Caco-2 (cell line): ENCODE data around the gene KCTD5. TPM values are rescaled to one million over a fixed set of nuclear protein-coding genes. Genes with fewer than 3 reads are reported as not detected.
"Not testable (repeated sequence)": the region's sequence is repeated elsewhere in the genome, so short reads cannot be mapped to it uniquely, and the experiment has no call there.

Source experiments
- BruUV-seq: library from RNA; stranded (reverse); fragments of 400-500 nt; replicated peaks from 2 replicates; lab custom pipeline; 2021; lab: Mats Ljungman, UMichigan
- CTCF ChIA-PET: fragments of 300-600 bp; sonication (Branson Sonifier 250); formaldehyde crosslinking; loops from one replicate; lab custom pipeline; 2022; ENCODE audit warnings: antibody characterized with exemption; lab: Charles Lee
- POLR2A ChIA-PET: fragments of 300-600 bp; sonication (Branson Sonifier 250); formaldehyde crosslinking; loops from one replicate; lab custom pipeline; 2022; ENCODE audit warnings: antibody characterized with exemption; lab: Charles Lee
- DNase-seq, 2 experiments: peaks; one replicate each; pipeline versions ENCODE4 v3.0.0 to v3.0.0-alpha.2; 2020 to 2022
- H3K27me3 ChIP-seq: replicated peaks from 2 replicates; pipeline ENCODE4 v1.6.0; 2011; ENCODE audit warnings: low read length; ENCODE audit not compliant: control insufficient read depth, insufficient read depth
- H3K36me3 ChIP-seq: 2 replicates; pipeline ENCODE4 v1.5.1; 2011; ENCODE audit warnings: low read length; ENCODE audit not compliant: control insufficient read depth, insufficient read depth
- H3K4me1 ChIP-seq: fragments of 250-450 bp; sonication (Bioruptor Pico); 2 replicates; pipeline ENCODE4 v1.5.1; 2020; ENCODE audit warnings: mild to moderate bottlenecking
- H3K4me3 ChIP-seq: 2 replicates; pipeline ENCODE4 v1.5.1; 2011; ENCODE audit warnings: low read depth, mild to moderate bottlenecking, control low read depth, low read length
- H3K9me3 ChIP-seq: fragments of 250-450 bp; sonication (Bioruptor Pico); 2 replicates; pipeline ENCODE4 v1.5.1; 2020; ENCODE audit warnings: mild to moderate bottlenecking, moderate library complexity
- H3K27ac Mint-ChIP-seq: one replicate; pipeline ENCODE4 v1.8.0; 2022; ENCODE audit warnings: mixed read lengths; ENCODE audit not compliant: unreplicated experiment
- H3K27me3 Mint-ChIP-seq: one replicate; pipeline ENCODE4 v1.8.0; 2022; ENCODE audit warnings: mixed read lengths; ENCODE audit not compliant: insufficient read depth, unreplicated experiment
- H3K36me3 Mint-ChIP-seq: one replicate; pipeline ENCODE4 v1.8.0; 2022; ENCODE audit warnings: mild to moderate bottlenecking, mixed read lengths; ENCODE audit not compliant: insufficient read depth, unreplicated experiment
- H3K4me1 Mint-ChIP-seq: one replicate; pipeline ENCODE4 v1.8.0; 2022; ENCODE audit warnings: low read depth, mixed read lengths; ENCODE audit not compliant: unreplicated experiment
- H3K4me3 Mint-ChIP-seq: one replicate; pipeline ENCODE4 v1.8.0; 2022; ENCODE audit warnings: mild to moderate bottlenecking, moderate library complexity, mixed read lengths; ENCODE audit not compliant: unreplicated experiment
- H3K9me3 Mint-ChIP-seq: one replicate; pipeline ENCODE4 v1.8.0; 2022; ENCODE audit warnings: mixed read lengths; ENCODE audit not compliant: unreplicated experiment
- CTCF ChIP-seq, 2 experiments: fragments of 200-600 bp in 1 of 2; IDR thresholded peaks; 1 replicate in 1 of 2; 2 replicates in 1 of 2; pipeline versions ENCODE4 v1.5.1 to v1.8.0; 2011 to 2022; ENCODE audit warnings: antibody characterized with exemption in 1 of 2, control low read depth in 1 of 2, inconsistent platforms in 1 of 2, low read depth in 1 of 2, low read length in 1 of 2, mild to moderate bottlenecking in 1 of 2, moderate library complexity in 1 of 2; ENCODE audit not compliant: insufficient read depth in 1 of 2, severe bottlenecking in 1 of 2, unreplicated experiment in 1 of 2
- intact Hi-C: fragments of 100-400 bp; cut with micrococcal nuclease; formaldehyde crosslinking; loops from one replicate; pipeline ENCODE4 v1.10.0; 2022; ENCODE audit not compliant: unreplicated experiment
- total RNA-seq: library from RNA; stranded (reverse); gene quantifications from 2 replicates; pipeline ENCODE4 v1.2.3, GENCODE V29; 2022

KCTD5 gene
- total RNA-seq, 1 experiment from 2014 or later: 30.4 TPM

GRCh38 chr16:2687531-2688308, 5.4 kb downstream of the KCTD5 start:
- Histone ChIP-seq H3K36me3 (no peaks in the 10 kb centered on the region; the same call in 1 of the 2 replicates), H3K4me3 (no peak overlapping the region), H3K27me3 (no peaks in the 10 kb centered on the region), H3K4me1 (no peaks in the 10 kb centered on the region), H3K9me3 (no peaks in the 10 kb centered on the region)
- Mint-ChIP-seq H3K27ac (no peak overlapping the region), H3K4me3 (no peak overlapping the region), H3K4me1 (no peaks in the 10 kb centered on the region), H3K9me3 (no peaks in the 10 kb centered on the region), H3K36me3 (peaks cover 5% of the 10 kb centered on the region), H3K27me3 (no peaks in the 10 kb centered on the region)
- intact Hi-C loops: no loop called here
- peak in 1 of 2 experiments; percentile 17 for DNase-seq
- POLR2A ChIA-PET: no interaction called here
- CTCF ChIA-PET: no interaction called here
- no TSS peak for BruUV-seq
- no peak for TF ChIP-seq CTCF (IDR thresholded peaks at IDR 0.05; ENCODE audit: insufficient read depth in 1 of 2, low read depth in 1 of 2, low read length in 1 of 2, severe bottlenecking in 1 of 2, unreplicated experiment in 1 of 2)

GRCh38 chr16:2689422-2689821, 7.1 kb downstream of the KCTD5 start:
- DNase-seq, H3K4me1 ChIP-seq, H3K27me3 Mint-ChIP-seq, H3K4me3 Mint-ChIP-seq, H3K4me3 ChIP-seq, H3K27me3 ChIP-seq, H3K36me3 Mint-ChIP-seq, BruUV-seq, H3K4me1 Mint-ChIP-seq, H3K9me3 Mint-ChIP-seq, H3K9me3 ChIP-seq, CTCF ChIA-PET, POLR2A ChIA-PET, H3K27ac Mint-ChIP-seq, H3K36me3 ChIP-seq, intact Hi-C loops: not testable (repeated sequence)

GRCh38 chr16:2689968-2690801, 7.9 kb downstream of the KCTD5 start:
- Histone ChIP-seq H3K9me3 (no peaks in the 10 kb centered on the region), H3K36me3 (no peaks in the 10 kb centered on the region; the same call in 1 of the 2 replicates), H3K4me1 (no peaks in the 10 kb centered on the region), H3K27me3 (no peaks in the 10 kb centered on the region), H3K4me3 (no peak overlapping the region)
- Mint-ChIP-seq H3K36me3 (peaks cover 5% of the 10 kb centered on the region), H3K9me3 (no peaks in the 10 kb centered on the region), H3K27ac (no peak overlapping the region), H3K4me3 (no peak overlapping the region), H3K27me3 (no peaks in the 10 kb centered on the region), H3K4me1 (no peaks in the 10 kb centered on the region)
- no TSS peak for BruUV-seq
- CTCF ChIA-PET: no interaction called here
- TF ChIP-seq CTCF (IDR thresholded peaks at IDR 0.05; ENCODE audit: insufficient read depth in 1 of 2, low read depth in 1 of 2, low read length in 1 of 2, severe bottlenecking in 1 of 2, unreplicated experiment in 1 of 2): no peak
- intact Hi-C loops: no loop called here
- DNase-seq: no peak
- POLR2A ChIA-PET: no interaction called here
